ENCODE data around the gene LMNA.

LMNA gene

DNA sequence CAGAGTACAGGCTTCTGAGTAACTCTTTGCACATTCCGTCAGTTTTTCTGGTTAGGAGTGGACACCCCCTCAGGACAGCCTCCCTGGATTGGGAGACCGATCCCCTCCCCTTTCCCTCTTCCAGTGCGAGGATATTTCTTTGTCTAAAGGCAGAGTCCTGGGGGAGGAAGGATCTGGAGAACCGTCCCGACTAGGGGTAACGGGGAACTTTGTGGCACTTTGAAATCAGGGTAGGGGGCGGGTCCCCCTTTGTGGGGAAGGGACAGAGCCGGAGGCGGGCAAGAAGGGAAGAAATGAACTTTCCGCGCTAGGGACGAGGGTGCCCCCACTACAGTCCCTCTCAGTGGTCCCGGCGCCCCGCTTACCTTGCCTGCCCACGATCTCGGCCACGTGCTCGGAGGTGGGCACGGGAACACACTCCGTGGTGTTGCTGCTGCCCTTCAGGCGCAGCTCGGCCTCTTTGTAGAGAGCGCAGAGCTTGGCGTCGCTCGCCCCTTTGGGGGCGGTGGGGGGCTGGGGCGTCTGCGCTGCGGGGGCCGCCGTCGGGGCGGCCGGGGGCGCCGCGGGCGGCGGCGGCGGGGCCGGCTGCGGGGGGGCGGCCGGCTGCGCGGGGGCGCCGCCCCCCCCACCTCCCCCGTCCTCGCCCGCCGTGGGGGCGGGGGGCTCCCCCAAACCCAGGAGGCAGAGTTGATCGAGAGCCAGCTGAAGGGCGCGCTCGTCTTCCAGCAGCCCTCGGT, 33.2 kb upstream of the LMNA start:
- no peak for DNase-seq (ENCODE audit: low spot score)
- TF ChIP-seq CTCF (conservative IDR thresholded peaks at IDR 0.05; ENCODE audit: low read depth) = no peak
- CTCF ChIA-PET = interaction anchor here (0.7 kb wide), 2 partner anchors 143 to 147 kb away, joined by 3 to 4 read pairs; partner anchors contain the start of gene KHDC4
- POLR2A ChIA-PET (ENCODE audit: low non-redundant PET) = no interaction called here
- peak overlapping the region; percentile 79 for H3K27ac ChIP-seq

- ChIA-PET CTCF (interaction anchor here (0.7 kb wide), 2 partner anchors 144 to 148 kb away, joined by 3 to 4 read pairs; partner anchors contain the start of gene KHDC4), POLR2A (ENCODE audit: low non-redundant PET) (no interaction called here)
- DNase-seq (ENCODE audit: low spot score) = no peak
- peak overlapping the region; percentile 79 for H3K27ac ChIP-seq
- no peak for TF ChIP-seq CTCF (conservative IDR thresholded peaks at IDR 0.05; ENCODE audit: low read depth)
Observed at GRCh38 chr1:156081917-156082308, 32.6 kb upstream of the LMNA start.

GRCh38 chr1:156082309-156083091, 32.0 kb upstream of the LMNA start, which contains the start of gene MEX3A:
Gene MEX3A, minus strand, starts transcription at chr1:156082465. Its CDS starts 467 bp downstream, at chr1:156081998.
- ChIA-PET CTCF (interaction anchor here (0.5 to 1.5 kb wide), 5 partner anchors 36 to 148 kb away, joined by 3 to 7 read pairs (median 3); partner anchors contain the start of gene KHDC4), POLR2A (ENCODE audit: low non-redundant PET) (interaction anchor here (0.6 kb wide), 1 partner anchor 85 kb away, joined by 4 read pairs; no protein-coding TSS in a partner anchor)
- no peak for TF ChIP-seq CTCF (conservative IDR thresholded peaks at IDR 0.05; ENCODE audit: low read depth)
- DNase-seq (ENCODE audit: low spot score) = peak; percentile 82
- peak within 1 kb of the TSS; percentile 79 for H3K27ac ChIP-seq

DNA sequence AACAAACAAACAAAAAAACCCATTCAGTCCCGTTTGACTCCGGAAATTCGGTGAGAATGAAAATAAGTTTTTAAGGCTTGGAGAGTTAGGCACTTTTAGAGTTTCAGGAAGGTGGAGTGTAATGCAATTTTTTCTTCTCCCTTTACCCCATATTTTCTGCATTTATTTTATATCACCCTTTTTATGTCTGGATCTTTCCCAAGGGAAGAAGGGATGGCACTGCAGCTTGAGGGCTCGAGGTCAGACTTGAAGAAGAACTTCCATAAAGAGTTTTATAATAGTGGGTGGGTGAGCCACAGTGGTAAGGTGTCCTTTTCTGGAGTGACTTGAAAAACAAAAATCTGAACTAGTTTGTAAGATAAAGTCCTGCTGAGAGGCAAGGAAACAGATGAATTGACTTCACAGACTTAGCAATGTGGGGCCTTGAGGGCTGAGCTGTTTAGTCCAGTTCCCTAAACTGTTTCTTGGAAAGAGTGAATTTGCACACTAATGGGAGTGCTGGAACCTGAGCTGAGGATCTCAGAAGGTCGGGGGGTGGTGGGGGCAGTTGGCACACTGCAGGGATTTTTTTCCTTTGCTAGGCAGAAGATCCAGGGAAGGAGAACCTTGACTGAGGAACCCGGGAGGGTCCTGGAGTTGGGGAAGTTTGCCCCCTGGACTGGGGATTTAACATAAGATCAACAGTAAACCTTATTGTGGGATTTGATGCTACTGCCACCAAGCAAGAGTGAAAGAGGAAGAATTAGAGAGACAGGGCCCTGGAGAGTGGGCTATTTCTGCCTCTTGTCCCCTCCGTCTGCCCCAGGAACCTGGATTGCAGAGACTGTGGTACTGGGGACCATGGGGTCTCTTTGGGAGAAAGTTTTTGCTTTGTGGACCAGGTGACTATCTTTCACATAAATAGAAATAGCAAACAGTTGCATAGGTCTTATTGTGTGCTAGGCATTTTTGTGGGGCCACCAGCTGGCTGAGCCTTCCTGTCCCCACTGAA, 30.4 kb upstream of the LMNA start:
- DNase-seq (ENCODE audit: low spot score) = no peak
- no peak for TF ChIP-seq CTCF (conservative IDR thresholded peaks at IDR 0.05; ENCODE audit: low read depth)
- CTCF ChIA-PET = interaction anchor here (0.8 to 1.5 kb wide), 4 partner anchors 11 to 141 kb away, joined by 3 to 7 read pairs (median 6); no protein-coding TSS in a partner anchor
- POLR2A ChIA-PET (ENCODE audit: low non-redundant PET) = no interaction called here
- H3K27ac ChIP-seq = peak overlapping the region; percentile 22

DNA sequence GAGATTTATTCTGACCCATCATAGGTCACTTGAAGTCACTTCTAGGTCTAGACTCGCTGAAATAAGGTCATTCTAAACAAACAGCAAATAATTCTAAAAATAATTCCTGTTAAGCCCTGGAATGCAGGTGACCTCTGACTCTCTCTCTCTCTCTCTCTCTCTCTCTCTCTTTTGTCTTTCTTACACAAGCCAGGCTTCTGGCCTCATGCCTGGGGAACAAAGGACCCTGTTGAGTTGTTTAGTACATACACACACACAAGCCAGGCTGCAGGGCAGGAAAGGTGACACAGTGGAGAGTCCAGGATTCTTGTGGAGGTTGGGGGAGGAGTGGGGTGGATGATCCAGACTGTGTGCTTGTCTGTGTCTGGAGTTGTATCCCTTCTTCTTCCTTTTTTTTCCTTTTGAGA, 28.3 kb upstream of the LMNA start:
- ChIA-PET CTCF (no interaction called here), POLR2A (ENCODE audit: low non-redundant PET) (no interaction called here)
- no peak for DNase-seq (ENCODE audit: low spot score)
- peak overlapping the region; percentile 48 for H3K27ac ChIP-seq
- TF ChIP-seq CTCF (conservative IDR thresholded peaks at IDR 0.05; ENCODE audit: low read depth) = no peak

Measured in RWPE1 (cell line).